GM19397 (cell line): Measurements from ENCODE around the gene TMEM238.

Source experiments
- ATAC-seq: cut with Tn5 transposase; IDR thresholded peaks from one replicate; pipeline ENCODE4 v1.9.1; 2021; ENCODE audit warnings: mild to moderate bottlenecking, moderate library complexity; ENCODE audit not compliant: unreplicated experiment

TMEM238 gene

DNA sequence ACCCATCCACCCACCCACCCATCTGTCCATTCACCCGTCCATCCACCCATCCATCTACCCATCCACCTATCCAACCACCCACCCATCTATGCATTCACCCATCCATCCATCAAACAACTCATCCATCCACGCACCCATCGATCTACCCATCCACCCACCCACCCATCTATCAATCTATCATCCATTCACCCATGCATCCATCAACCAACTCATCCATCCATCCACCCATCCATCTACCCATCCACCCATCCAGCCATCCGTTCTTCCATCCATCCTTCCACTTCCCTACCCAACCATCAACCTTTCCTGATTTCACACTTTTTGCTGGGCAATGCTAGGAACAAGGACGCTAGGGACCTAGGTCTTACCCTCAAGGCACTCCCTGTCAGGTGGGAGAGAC, 2.1 kb downstream of the TMEM238 start:
- ATAC-seq = no peak

GRCh38 chr19:55379174-55379573, 4.9 kb downstream of the TMEM238 start:
- ATAC-seq = no peak

DNA sequence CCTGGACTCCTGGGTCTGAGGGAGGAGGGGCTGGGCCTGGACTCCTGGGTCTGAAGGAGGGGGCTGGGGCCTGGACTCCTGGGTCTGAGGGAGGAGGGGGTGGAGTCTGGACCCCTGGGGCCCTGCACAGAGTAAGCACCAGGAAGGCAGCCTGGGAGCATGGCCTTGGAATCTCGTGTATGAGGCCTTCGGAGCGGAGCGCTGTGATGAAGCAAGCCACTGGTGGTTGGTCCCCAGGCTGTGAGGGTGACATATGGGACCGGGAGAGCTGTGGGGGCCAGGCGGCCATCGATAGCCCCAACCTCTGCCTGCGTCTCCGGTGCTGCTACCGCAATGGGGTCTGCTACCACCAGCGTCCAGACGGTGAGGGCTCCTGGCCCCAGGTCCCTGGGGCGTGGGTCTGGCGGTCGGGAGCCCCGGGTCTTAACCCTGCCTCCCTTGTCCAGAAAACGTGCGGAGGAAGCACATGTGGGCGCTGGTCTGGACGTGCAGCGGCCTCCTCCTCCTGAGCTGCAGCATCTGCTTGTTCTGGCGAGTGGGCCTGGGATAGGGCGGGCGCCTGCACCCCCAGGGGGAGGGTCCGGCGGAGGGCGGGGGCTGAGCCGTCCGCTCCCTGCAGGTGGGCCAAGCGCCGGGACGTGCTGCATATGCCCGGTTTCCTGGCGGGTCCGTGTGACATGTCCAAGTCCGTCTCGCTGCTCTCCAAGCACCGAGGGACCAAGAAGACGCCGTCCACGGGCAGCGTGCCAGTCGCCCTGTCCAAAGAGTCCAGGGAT, 6.5 kb downstream of the TMEM238 start:
- ATAC-seq = no peak

DNA sequence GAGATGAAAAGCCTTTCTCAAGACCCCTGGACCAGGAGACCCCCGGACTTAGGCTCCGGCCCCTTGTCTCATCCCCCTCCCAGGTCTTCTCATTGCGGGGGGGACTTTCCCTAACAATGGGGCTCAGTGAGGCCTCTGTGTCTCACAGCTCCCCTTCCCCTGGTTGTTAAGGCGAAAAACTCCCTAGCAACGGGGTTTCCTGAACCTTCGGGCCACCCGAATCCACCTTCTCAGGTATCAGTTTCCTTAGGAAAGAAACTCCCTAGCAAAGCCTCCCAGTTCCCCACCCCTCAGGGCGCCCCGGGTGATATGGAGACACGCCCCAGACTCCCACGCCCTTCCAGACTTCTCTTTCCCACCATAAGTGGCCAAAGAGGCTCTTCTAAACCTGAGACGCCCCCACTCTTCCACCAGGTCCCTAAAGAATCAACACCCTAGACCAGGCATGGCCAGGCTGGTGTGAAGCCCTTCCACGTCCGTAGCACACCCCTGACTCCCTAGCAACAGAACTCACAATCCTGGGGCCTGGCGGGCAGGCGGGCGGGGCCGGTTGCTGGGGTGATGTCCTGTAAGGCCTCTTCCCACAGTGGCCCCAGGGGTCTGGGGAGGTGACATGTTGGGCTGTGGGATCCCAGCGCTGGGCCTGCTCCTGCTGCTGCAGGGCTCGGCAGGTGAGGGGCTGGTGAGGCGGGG, 7.7 kb downstream of the TMEM238 start, which contains the start of gene TMEM190:
Gene TMEM190 (plus strand): TSS at position 586 of the 693 bp plus-strand sequence. CDS start 28 bp downstream, at position 614.
- ATAC-seq = no peak

- ATAC-seq = no peak
Measured at GRCh38 chr19:55373993-55374757, 9.9 kb downstream of the TMEM238 start.

DNA sequence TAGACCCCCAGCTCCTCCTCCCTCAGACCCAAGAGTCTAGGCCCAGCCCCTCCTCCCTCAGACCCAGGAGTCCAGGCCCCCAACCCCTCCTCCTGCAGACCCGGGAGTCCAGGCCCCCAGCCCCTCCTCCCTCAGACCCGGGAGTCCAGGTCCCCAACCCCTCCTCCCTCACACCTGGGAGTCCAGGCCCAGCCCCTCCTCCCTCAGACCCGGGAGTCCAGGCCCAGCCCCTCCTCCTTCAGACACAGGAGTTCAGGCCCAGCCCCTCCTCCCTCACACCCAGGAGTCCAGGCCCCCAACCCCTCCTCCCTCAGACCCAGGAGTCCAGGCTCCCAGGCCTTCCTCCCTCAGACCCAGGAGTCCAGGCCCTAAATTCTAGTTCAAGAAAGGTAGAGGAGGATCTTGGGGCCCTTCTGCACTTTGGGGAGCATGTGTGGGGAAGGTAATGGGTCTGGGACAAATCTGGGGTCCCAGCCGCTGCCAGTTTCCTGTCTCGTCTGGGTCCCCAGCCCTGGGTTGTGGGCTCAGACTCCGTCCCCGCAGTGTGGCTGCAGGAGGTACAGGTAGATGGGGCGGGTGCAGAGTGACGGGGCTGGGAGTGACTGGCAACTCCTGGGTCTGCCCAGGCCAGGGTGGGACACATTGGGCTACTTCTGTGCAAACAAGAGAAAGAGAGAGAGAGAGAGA, 10.6 kb downstream of the TMEM238 start:
- ATAC-seq = no peak

GRCh38 chr19:55372316-55373081, 11.6 kb downstream of the TMEM238 start:
- ATAC-seq = no peak

GRCh38 chr19:55370305-55370988, 13.6 kb downstream of the TMEM238 start, which contains the start of gene IL11:
Gene IL11 (minus strand): TSS chr19:55370463. CDS start chr19:55370310, 153 bp downstream.
- no peak for ATAC-seq

- ATAC-seq = no peak
Measured at GRCh38 chr19:55369653-55370304, 14.3 kb downstream of the TMEM238 start.

DNA sequence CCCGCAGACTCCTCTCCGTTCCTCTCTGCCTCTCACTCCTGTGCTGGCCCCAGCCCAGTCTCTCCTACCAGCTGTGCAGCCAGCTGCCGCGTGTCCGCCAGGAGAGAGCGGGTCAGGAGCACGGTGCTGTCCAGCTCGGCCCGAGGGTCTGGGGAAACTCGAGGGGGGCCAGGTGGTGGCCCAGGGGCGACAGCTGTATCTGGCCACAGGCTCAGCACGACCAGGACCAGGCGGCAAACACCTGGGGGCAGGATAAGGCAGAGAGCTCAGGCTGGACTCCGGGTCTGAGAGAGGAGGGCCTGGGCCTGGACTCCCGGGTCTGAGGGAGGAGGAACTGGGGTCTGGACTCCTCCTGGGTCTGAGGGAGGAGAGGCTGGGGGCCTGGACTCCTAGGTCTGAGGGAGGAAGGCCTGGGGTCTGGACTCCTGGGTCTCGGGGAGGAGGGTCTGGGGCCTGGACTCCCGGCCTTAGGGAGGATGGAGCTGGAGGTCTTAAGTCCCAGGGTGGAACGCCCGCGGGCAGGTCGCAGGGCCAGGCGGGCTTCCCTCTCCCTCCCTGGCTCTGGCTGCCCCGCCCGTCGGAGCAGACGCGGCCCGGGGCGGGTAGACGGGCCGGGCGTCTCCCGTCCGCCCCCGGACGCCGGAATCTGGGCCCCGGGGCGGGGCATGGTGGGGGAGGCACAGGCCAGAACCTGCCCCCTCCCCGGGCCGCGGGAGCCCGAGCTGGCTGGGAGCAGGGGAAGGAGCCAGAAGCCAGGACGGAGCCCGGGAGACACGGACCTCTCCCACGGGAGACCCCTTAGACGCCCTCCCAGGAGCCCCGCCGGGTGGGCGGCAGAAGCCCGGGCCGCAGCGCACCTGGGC, 15.2 kb downstream of the TMEM238 start:
- no peak for ATAC-seq

DNA sequence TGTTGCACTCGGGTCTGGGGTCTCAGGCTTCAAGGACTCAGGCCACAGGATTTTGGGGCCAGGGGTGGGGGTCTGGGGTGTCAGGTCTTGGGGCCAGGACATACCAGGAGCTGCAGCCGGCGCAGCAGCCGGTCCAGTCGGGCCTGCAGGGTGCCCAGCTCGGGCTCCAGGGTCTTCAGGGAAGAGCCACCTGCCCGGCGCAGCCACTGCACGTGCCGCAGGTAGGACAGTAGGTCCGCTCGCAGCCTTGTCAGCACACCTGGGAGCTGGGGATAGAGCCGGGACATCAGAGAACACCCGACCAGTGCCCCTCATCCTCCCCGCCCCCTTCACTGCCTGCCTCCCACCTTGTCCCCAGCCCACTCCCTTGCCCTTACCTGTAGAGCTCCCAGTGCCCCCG, 16.0 kb downstream of the TMEM238 start:
- ATAC-seq = no peak

DNA sequence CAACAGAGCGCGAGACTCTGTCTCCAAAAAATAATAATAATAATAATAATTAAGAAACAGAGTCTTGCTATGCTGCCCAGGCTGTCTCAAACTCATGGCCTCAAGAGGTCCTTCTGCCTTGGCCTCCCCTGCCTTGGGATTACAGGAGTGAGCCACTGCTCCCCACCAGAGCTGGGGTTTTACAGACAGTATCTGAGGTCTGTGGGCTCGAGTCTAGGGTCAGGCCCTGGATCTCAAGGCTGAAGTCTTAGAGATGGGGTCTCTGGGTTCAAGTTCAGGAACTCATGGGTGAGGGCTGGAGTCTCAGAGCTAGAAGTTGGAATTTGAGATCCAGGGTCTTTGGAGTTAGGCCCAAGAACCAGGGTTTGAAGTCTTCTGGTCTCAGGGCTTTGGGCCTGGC, 17.3 kb downstream of the TMEM238 start:
- ATAC-seq = no peak

DNA sequence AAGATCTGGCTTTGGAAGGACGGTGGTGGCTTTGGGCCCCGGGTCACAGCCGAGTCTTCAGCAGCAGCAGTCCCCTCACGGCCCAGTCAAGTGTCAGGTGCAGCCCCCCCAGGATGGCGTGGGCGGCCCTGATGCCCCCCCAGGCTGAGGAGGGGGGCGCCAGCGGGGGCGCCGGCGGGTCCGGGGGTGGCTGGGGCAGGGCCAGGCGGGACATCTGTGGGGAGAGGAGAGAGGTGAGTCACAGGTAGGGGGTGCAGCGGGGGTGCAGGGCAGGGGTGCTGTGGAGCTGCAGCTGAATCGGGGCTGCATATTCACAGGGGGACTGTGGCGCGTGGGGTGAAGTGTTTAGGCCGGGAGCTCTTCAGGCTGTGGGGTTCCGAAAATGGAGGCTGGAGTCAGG, 18.1 kb downstream of the TMEM238 start:
- ATAC-seq = no peak

GRCh38 chr19:55365245-55365644, 18.8 kb downstream of the TMEM238 start:
- no peak for ATAC-seq

DNA sequence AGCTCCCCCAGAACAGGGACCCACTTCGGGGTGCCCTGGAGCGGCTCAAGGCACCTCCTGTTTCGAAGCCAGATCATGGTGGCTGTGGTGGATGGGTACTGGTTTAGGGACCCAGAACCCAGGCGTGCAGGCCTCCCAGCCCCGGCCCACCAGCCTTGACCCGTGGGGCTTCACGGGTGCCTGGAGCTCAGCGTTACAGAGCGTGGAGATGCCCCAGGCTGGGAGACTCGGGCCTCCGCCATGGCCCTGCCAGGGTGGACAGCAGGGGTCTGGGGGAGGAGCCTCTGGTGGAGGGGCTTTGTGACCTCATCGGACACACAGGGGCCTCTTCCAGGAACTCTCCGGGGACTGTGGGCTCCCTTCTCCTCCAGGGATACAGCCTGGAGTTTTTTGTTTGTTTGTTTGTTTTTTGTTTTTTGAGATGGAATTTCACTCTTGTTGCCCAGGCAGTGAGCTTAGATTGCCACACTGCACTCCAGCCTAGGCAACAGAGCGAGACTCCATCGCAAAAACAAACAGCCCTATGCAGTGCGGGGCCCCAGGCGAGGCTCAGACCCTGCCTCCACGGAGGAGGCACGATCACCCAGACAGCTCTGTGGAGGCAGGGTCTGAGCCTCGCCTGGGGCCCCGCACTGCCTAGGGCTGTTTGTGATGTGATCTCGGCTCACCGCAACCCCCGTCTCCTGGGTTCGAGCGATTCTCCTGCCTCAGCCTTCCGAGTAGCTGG, 20.9 kb downstream of the TMEM238 start, which contains the start of gene GARIN5B:
Gene GARIN5B (minus strand): TSS at position 271 of the 727 bp plus-strand sequence. CDS start 194 bp downstream, at position 77.
- ATAC-seq = no peak

DNA sequence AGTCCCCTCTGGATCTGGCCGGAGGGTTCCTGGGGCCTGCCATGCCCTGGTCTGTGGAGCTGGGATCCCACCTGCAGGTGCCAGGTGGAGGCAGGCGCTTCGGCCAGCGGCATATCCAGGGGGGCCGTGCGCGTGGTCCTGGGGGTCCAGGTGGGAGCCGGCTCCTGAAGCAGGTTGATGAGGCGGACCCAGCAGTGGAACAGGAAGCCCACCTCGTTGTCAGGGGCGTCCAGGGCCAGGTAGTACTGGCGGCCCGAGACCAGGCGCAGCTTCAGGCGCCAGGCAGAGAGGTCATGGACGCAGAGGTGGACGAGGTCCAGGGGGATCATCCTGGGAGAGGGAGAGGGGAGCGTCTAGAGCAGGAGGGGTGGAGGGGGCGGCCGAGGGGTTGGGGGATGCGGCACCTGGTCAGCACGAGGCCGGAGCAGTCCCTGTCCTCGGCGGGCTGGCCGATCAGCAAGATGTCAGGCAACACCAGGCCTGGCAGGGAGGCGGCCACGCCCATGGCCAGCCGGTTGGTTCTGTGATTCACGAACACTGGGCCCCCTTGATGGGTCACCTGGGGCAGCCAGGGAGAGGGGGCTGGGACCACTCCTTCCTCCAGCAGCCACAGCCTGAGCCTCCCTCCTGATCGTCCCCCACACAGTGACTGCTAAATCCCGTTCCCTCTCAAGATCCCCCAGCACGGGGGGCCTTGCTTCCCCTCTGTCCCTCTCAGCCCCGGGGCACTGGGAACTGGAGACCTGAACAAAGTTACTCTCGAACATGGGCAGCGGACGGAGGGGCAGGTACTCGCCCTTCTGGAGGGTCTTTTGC, 21.7 kb downstream of the TMEM238 start:
- ATAC-seq = no peak
